ENCODE data around the gene YLPM1.
A peak's percentile ranks its signal among the peaks of the same experiment; 100 is the strongest.

YLPM1 gene

GRCh38 chr14:74875204-74875603, 112.1 kb downstream of the YLPM1 start:
- H3K4me1 ChIP-seq (ENCODE audit: control insufficient read depth, insufficient read depth, low read length) = no peaks in the 10 kb centered on the region

GRCh38 chr14:74875941-74876913, 113.1 kb downstream of the YLPM1 start, which contains the start of gene PROX2:
Gene PROX2 (minus strand): TSS chr14:74876145. CDS start chr14:74863834, 12,311 bp downstream.
- TF ChIP-seq PRDM10 (tag by site-specific recombination; IDR thresholded peaks at IDR 0.05) (0 out of 2 replicates have a peak, but pooled peaks have one; percentile 15), ZBTB20 (tag by site-specific recombination; IDR thresholded peaks at IDR 0.05) (no peak), KLF16 (tag by site-specific recombination; IDR thresholded peaks at IDR 0.05) (no peak)
- POLR2A ChIA-PET = no interaction called here
- Histone ChIP-seq H3K4me1 (ENCODE audit: control insufficient read depth, insufficient read depth, low read length) (0 out of 2 replicates have a peak, but pooled peaks cover 3% of the 10 kb centered on the region), H3K4me3 (ENCODE audit: low read depth, low read length) (no peak within 1 kb of the TSS), H3K27ac (ENCODE audit: extremely low read depth, low read depth, low read length) (no peak within 1 kb of the TSS), H3K9me3 (ENCODE audit: control insufficient read depth, insufficient read depth, low read depth, low read length) (no peaks in the 10 kb centered on the region), H3K36me3 (ENCODE audit: control insufficient read depth in 2 of 2, insufficient read depth in 1 of 2, low read length in 2 of 2) (no peaks in the 10 kb centered on the region)
- CTCF ChIA-PET = interaction anchor here (0.6 to 1.4 kb wide), 6 partner anchors 15 to 430 kb away, joined by 3 to 6 read pairs (median 4); partner anchors contain the start of gene LTBP2

More at GRCh38 chr14:74875204-74875603, 112.1 kb downstream of the YLPM1 start:
- Histone ChIP-seq H3K36me3 (ENCODE audit: control insufficient read depth in 2 of 2, insufficient read depth in 1 of 2, low read length in 2 of 2) (no peaks in the 10 kb centered on the region), H3K4me3 (ENCODE audit: low read depth, low read length) (no peak overlapping the region), H3K27ac (ENCODE audit: extremely low read depth, low read depth, low read length) (no peak overlapping the region), H3K9me3 (ENCODE audit: control insufficient read depth, insufficient read depth, low read depth, low read length) (no peaks in the 10 kb centered on the region)
- ChIA-PET CTCF (interaction anchor here (0.7 to 6.8 kb wide), 4 partner anchors 14 to 410 kb away, joined by 3 to 49 read pairs (median 4); no protein-coding TSS in a partner anchor), POLR2A (no interaction called here)
- TF ChIP-seq ZNF596 (tag by site-specific recombination; IDR thresholded peaks at IDR 0.05) (no peak), ZNF324 (tag by site-specific recombination; IDR thresholded peaks at IDR 0.05) (no peak), ZNF768 (tag by site-specific recombination; IDR thresholded peaks at IDR 0.05) (0 out of 2 replicates have a peak, but pooled peaks have one; percentile 30), ZNF585B (tag by site-specific recombination; IDR thresholded peaks at IDR 0.05) (no peak)

GRCh38 chr14:74879427-74880182, 116.5 kb downstream of the YLPM1 start:
- no peak for TF ChIP-seq ZNF600 (tag by site-specific recombination; IDR thresholded peaks at IDR 0.05)
- no peak for TF ChIP-seq KLF10 (tag by site-specific recombination; IDR thresholded peaks at IDR 0.05)
- no peak for TF ChIP-seq BCL11B (tag by site-specific recombination; IDR thresholded peaks at IDR 0.05; ENCODE audit: low read depth)
- TF ChIP-seq ZNF521 (tag by site-specific recombination; IDR thresholded peaks at IDR 0.05) = no peak
- no peak for TF ChIP-seq ATF2 (tag by site-specific recombination; IDR thresholded peaks at IDR 0.05; ENCODE audit: low read depth)
- Histone ChIP-seq H3K27ac (ENCODE audit: extremely low read depth, low read depth, low read length) (no peak overlapping the region), H3K4me3 (ENCODE audit: low read depth, low read length) (no peak overlapping the region), H3K36me3 (ENCODE audit: control insufficient read depth in 2 of 2, insufficient read depth in 1 of 2, low read length in 2 of 2) (peaks cover 4 to 11% of the 10 kb centered on the region in 2 experiments; a peak in 2 of 3 replicates), H3K9me3 (ENCODE audit: control insufficient read depth, insufficient read depth, low read depth, low read length) (no peaks in the 10 kb centered on the region), H3K4me1 (ENCODE audit: control insufficient read depth, insufficient read depth, low read length) (peaks cover 14% of the 10 kb centered on the region; the same call in 1 of the 2 replicates)
- ChIA-PET POLR2A (interaction anchor here (0.5 to 0.7 kb wide), 2 partner anchors 9 to 197 kb away, joined by 3 to 4 read pairs; no protein-coding TSS in a partner anchor), CTCF (interaction anchor here (0.6 to 4.7 kb wide), 8 partner anchors 10 to 511 kb away, joined by 3 to 31 read pairs (median 6); no protein-coding TSS in a partner anchor)

Data from HEK293 (cell line).